Subcutaneous abdominal adipose tissue (tissue), 5 donors: ENCODE results near the gene HCFC2.

Experiments
- H3K27ac ChIP-seq: one replicate; pipeline ENCODE4 v1.7.0; 2013; ENCODE audit warnings: low read depth, mild to moderate bottlenecking, inconsistent platforms, low read length, moderate library complexity
- H3K27me3 ChIP-seq, 5 donors: one replicate each; pipeline ENCODE4 v1.7.0; 2013; ENCODE audit warnings: low read length in 5 of 5, inconsistent platforms in 1 of 5; ENCODE audit not compliant: control insufficient read depth in 5 of 5, insufficient read depth in 4 of 5
- H3K36me3 ChIP-seq, 5 donors: one replicate each; pipeline ENCODE4 v1.7.0; 2013; ENCODE audit warnings: low read length in 5 of 5; ENCODE audit not compliant: control insufficient read depth in 5 of 5, insufficient read depth in 5 of 5
- H3K4me1 ChIP-seq, 5 donors: one replicate each; pipeline ENCODE4 v1.7.0; 2013; ENCODE audit warnings: low read length in 5 of 5, mild to moderate bottlenecking in 3 of 5, moderate library complexity in 1 of 5; ENCODE audit not compliant: control insufficient read depth in 5 of 5, insufficient read depth in 5 of 5
- H3K4me3 ChIP-seq, 5 donors: one replicate each; pipeline ENCODE4 v1.7.0; 2013; ENCODE audit warnings: low read length in 5 of 5, low read depth in 1 of 5
- H3K9ac ChIP-seq, 5 donors: one replicate each; pipeline ENCODE4 v1.7.0; 2013; ENCODE audit warnings: low read length in 5 of 5, mild to moderate bottlenecking in 4 of 5, moderate library complexity in 3 of 5
- H3K9me3 ChIP-seq, 5 donors: one replicate each; pipeline ENCODE4 v1.7.0; 2013; ENCODE audit warnings: low read length in 5 of 5; ENCODE audit not compliant: control insufficient read depth in 5 of 5
- donor health status: healthy.
- donor health status: healthy.
- donor health status: healthy.
- donor health status: healthy.
- donor health status: healthy.

The HCFC2 gene

GRCh38 chr12:104042580-104042979, 21.8 kb upstream of the HCFC2 start:
- no peaks in the 10 kb centered on the region for H3K27me3 ChIP-seq
- no peak overlapping the region for H3K4me3 ChIP-seq
- H3K27ac ChIP-seq, result no peak overlapping the region
- H3K9me3 ChIP-seq, result no peaks in the 10 kb centered on the region
- peaks cover 0 to 7% (median 5%) of the 10 kb centered on the region in 5 donors for H3K4me1 ChIP-seq
- H3K9ac ChIP-seq, result no peak overlapping the region
- H3K36me3 ChIP-seq, result no peaks in the 10 kb centered on the region

- Histone ChIP-seq H3K9me3 (no peaks in the 10 kb centered on the region), H3K9ac (no peak overlapping the region), H3K36me3 (no peaks in the 10 kb centered on the region), H3K4me3 (no peak overlapping the region), H3K27me3 (no peaks in the 10 kb centered on the region), H3K27ac (no peak overlapping the region), H3K4me1 (peaks cover 0 to 19% (median 10%) of the 10 kb centered on the region in 5 donors)
Measured at GRCh38 chr12:104044158-104044557, 20.2 kb upstream of the HCFC2 start.

- H3K27me3 ChIP-seq, result peaks cover 0 to 7% (median 0%) of the 10 kb centered on the region in 5 donors
- no peak overlapping the region for H3K27ac ChIP-seq
- H3K4me1 ChIP-seq, result peaks cover 0 to 31% (median 21%) of the 10 kb centered on the region in 5 donors
- no peak overlapping the region for H3K4me3 ChIP-seq
- no peaks in the 10 kb centered on the region for H3K36me3 ChIP-seq
- no peak overlapping the region for H3K9ac ChIP-seq
- no peaks in the 10 kb centered on the region for H3K9me3 ChIP-seq
Measured at GRCh38 chr12:104046306-104046705, 18.0 kb upstream of the HCFC2 start.

GRCh38 chr12:104048162-104048561, 16.2 kb upstream of the HCFC2 start:
- H3K9ac ChIP-seq, result no peak overlapping the region
- no peaks in the 10 kb centered on the region for H3K36me3 ChIP-seq
- H3K27ac ChIP-seq, result no peak overlapping the region
- H3K4me3 ChIP-seq, result no peak overlapping the region
- H3K9me3 ChIP-seq, result no peaks in the 10 kb centered on the region
- peaks cover 0 to 31% (median 21%) of the 10 kb centered on the region in 5 donors for H3K4me1 ChIP-seq
- peaks cover 0 to 18% (median 0%) of the 10 kb centered on the region in 5 donors for H3K27me3 ChIP-seq

GRCh38 chr12:104048811-104049210, 15.5 kb upstream of the HCFC2 start:
- peaks cover 0 to 31% (median 21%) of the 10 kb centered on the region in 5 donors for H3K4me1 ChIP-seq
- H3K36me3 ChIP-seq, result no peaks in the 10 kb centered on the region
- peak overlapping the region in 1 of 5 donors; percentile 82 for H3K4me3 ChIP-seq
- H3K9ac ChIP-seq, result no peak overlapping the region
- H3K27me3 ChIP-seq, result peaks cover 0 to 20% (median 0%) of the 10 kb centered on the region in 5 donors
- peak overlapping the region; percentile 21 for H3K27ac ChIP-seq
- H3K9me3 ChIP-seq, result no peaks in the 10 kb centered on the region

GRCh38 chr12:104049278-104049902, 14.9 kb upstream of the HCFC2 start:
- Histone ChIP-seq H3K4me1 (peaks cover 0 to 31% (median 21%) of the 10 kb centered on the region in 5 donors), H3K4me3 (peak overlapping the region; percentile 66 to 82 (median 67))

GRCh38 chr12:104049903-104050356, 14.4 kb upstream of the HCFC2 start, which contains the start of gene GLT8D2:
TSS of gene GLT8D2 (minus strand) at chr12:104050187. CDS start at chr12:104019648, 30,539 bp downstream.
- Histone ChIP-seq H3K9me3 (no peaks in the 10 kb centered on the region), H3K4me3 (peak within 1 kb of the TSS; percentile 66 to 82 (median 67)), H3K4me1 (peaks cover 0 to 31% (median 21%) of the 10 kb centered on the region in 5 donors), H3K9ac (peak within 1 kb of the TSS in 4 of 5 donors; percentile 46 to 65 (median 51)), H3K27me3 (peaks cover 0 to 20% (median 0%) of the 10 kb centered on the region in 5 donors), H3K36me3 (no peaks in the 10 kb centered on the region), H3K27ac (peak within 1 kb of the TSS; percentile 27)

More at GRCh38 chr12:104049278-104049902, 14.9 kb upstream of the HCFC2 start:
- no peaks in the 10 kb centered on the region for H3K36me3 ChIP-seq
- H3K27me3 ChIP-seq, result peaks cover 0 to 20% (median 0%) of the 10 kb centered on the region in 5 donors
- H3K9ac ChIP-seq, result peak overlapping the region in 4 of 5 donors; percentile 46 to 65 (median 51)
- peak overlapping the region; percentile 27 for H3K27ac ChIP-seq
- no peaks in the 10 kb centered on the region for H3K9me3 ChIP-seq

- Histone ChIP-seq H3K9me3 (no peaks in the 10 kb centered on the region), H3K4me1 (peaks cover 0 to 27% (median 21%) of the 10 kb centered on the region in 5 donors), H3K27ac (no peak overlapping the region), H3K36me3 (no peaks in the 10 kb centered on the region), H3K4me3 (peak overlapping the region; percentile 66 to 82 (median 67)), H3K27me3 (peaks cover 0 to 20% (median 0%) of the 10 kb centered on the region in 5 donors), H3K9ac (peak overlapping the region in 1 of 5 donors; percentile 65)
Measured at GRCh38 chr12:104050436-104050835, 13.9 kb upstream of the HCFC2 start.

- no peak overlapping the region for H3K27ac ChIP-seq
- H3K27me3 ChIP-seq, result peaks cover 0 to 16% (median 0%) of the 10 kb centered on the region in 5 donors
- no peak overlapping the region for H3K4me3 ChIP-seq
- no peaks in the 10 kb centered on the region for H3K9me3 ChIP-seq
- H3K4me1 ChIP-seq, result peaks cover 0 to 19% (median 15%) of the 10 kb centered on the region in 5 donors
- no peaks in the 10 kb centered on the region for H3K36me3 ChIP-seq
- no peak overlapping the region for H3K9ac ChIP-seq
Measured at GRCh38 chr12:104054681-104055346, 9.5 kb upstream of the HCFC2 start.
